Prostate gland (tissue), 2 donors: ENCODE results near the gene PDE2A.

ENCODE experiments used
- POLR2A ChIP-seq: fragments of 450-650 bp; IDR thresholded peaks from one replicate; pipeline ENCODE4 v1.6.1; 2016; ENCODE audit warnings: antibody characterized with exemption, mild to moderate bottlenecking
- TF ChIP-seq, protein P1 (sequence below), 4 experiments: fragments of 200-600 bp in 2 of 4; fragments of 450-650 bp in 2 of 4; sonication (generic) in 2 of 4; IDR thresholded peaks; 1 replicate in 3 of 4; 2 replicates in 1 of 4; pipeline ENCODE4 v1.5.1; 2016 to 2019; ENCODE audit warnings: antibody characterized with exemption in 4 of 4, mild to moderate bottlenecking in 2 of 4, moderate library complexity in 2 of 4

DNA sequence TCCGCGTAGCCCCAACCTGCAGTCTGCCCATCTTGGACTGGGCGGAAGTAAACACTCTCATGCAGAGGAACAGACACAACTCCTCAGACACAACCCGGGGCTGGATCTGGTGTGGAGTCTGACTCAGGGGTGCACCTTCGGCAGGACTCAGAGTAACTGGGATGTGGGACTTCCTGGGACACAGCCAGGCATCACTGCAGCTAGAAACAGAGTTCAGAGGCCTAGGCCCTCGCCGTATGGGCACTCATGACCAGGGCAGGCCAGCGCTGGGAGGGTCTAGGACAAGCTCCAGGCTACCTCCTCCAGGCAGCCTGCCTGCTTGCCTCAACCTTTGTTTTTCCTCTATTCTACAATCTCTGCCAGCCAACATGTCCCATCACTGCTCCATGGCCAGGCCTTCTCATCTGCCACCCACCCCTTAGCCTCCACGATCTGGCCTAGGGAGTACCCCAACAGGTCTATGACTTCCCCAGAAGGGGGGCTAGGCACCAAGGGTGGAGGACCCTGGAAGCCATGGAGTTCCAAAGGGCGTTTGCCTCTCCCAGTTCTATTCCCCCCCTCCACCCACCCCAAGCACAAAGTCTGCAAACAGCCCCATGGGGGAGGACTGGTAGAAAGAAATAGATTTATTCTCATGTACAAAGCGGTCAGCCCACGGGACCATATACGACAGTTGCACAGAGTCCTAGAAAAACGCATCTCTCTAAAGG lies 98.5 kb downstream of the PDE2A start:
- TF ChIP-seq, protein P1, sequence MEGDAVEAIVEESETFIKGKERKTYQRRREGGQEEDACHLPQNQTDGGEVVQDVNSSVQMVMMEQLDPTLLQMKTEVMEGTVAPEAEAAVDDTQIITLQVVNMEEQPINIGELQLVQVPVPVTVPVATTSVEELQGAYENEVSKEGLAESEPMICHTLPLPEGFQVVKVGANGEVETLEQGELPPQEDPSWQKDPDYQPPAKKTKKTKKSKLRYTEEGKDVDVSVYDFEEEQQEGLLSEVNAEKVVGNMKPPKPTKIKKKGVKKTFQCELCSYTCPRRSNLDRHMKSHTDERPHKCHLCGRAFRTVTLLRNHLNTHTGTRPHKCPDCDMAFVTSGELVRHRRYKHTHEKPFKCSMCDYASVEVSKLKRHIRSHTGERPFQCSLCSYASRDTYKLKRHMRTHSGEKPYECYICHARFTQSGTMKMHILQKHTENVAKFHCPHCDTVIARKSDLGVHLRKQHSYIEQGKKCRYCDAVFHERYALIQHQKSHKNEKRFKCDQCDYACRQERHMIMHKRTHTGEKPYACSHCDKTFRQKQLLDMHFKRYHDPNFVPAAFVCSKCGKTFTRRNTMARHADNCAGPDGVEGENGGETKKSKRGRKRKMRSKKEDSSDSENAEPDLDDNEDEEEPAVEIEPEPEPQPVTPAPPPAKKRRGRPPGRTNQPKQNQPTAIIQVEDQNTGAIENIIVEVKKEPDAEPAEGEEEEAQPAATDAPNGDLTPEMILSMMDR (IDR thresholded peaks at IDR 0.05), result no peak
- no peak for TF ChIP-seq POLR2A
